ENCODE measurements around the gene KMT2B. TPM values are rescaled to one million over a fixed set of nuclear protein-coding genes. Genes with fewer than 3 reads are reported as not detected.

KMT2B gene
- total and polyA plus RNA-seq, 2 donors from 2014 or later, result 14.8 to 40.8 TPM

- Histone ChIP-seq H3K4me1 (ENCODE audit: control insufficient read depth in 2 of 3, insufficient read depth in 2 of 3, low read depth in 1 of 3, low read length in 3 of 3) (peaks cover 0 to 8% (median 0%) of the 10 kb centered on the region in 3 donors), H3K9ac (ENCODE audit: low read length in 3 of 3) (no peak within 1 kb of the TSS), H3K4me3 (ENCODE audit: low read length in 3 of 3) (no peak within 1 kb of the TSS), H3K9me3 (ENCODE audit: control insufficient read depth in 2 of 3, insufficient read depth in 1 of 3, low read length in 3 of 3) (no peaks in the 10 kb centered on the region), H3K36me3 (ENCODE audit: control insufficient read depth in 2 of 3, insufficient read depth in 3 of 3, low read length in 3 of 3) (no peaks in the 10 kb centered on the region), H3K27ac (ENCODE audit: low read depth in 2 of 2, low read length in 2 of 2) (no peak within 1 kb of the TSS), H3K27me3 (ENCODE audit: control insufficient read depth, insufficient read depth, low read length) (no peaks in the 10 kb centered on the region)
- intact Hi-C loops (cut with DNase I), result no loop called here
- peak; percentile 69 to 76 (median 70) for DNase-seq
- FAIRE-seq, result no peak
- TF ChIP-seq CTCF (IDR thresholded peaks at IDR 0.05; ENCODE audit: borderline replicate concordance, extremely low read depth, insufficient read depth), result no peak
These were observed 13.6 kb upstream of the KMT2B start, which contains the start of gene ZBTB32 for GRCh38 chr19:35704218-35704617. Gene ZBTB32 (plus strand): TSS chr19:35704558. CDS start chr19:35714627, 10,069 bp downstream.

DNA sequence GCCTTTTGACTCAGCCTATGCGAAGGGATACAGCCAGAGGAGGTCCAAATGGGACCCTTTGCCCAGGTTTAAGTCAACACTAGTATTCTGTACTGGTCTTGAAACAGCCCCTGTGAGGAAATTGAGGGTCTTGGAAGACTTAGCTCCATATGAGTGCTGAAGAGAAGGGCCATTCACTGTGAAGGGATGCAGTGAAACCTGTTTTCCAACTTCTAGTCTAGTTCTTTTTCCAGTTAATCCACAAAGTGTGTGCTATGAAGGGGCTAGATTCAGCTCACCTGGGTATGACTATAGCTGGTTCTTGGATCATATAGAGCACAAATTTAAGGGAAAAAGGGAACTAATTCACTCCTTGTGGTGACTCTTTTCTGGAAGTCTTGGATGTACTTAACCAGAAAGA is 9.4 kb upstream of the KMT2B start:
- H3K9ac ChIP-seq (ENCODE audit: low read length in 3 of 3), result no peak overlapping the region
- no peaks in the 10 kb centered on the region for H3K27me3 ChIP-seq (ENCODE audit: control insufficient read depth, insufficient read depth, low read length)
- FAIRE-seq (no peak), DNase-seq (peak in 1 of 5 donors; percentile 25)
- H3K36me3 ChIP-seq (ENCODE audit: control insufficient read depth in 2 of 3, insufficient read depth in 3 of 3, low read length in 3 of 3), result no peaks in the 10 kb centered on the region
- H3K9me3 ChIP-seq (ENCODE audit: control insufficient read depth in 2 of 3, insufficient read depth in 1 of 3, low read length in 3 of 3), result no peaks in the 10 kb centered on the region
- TF ChIP-seq CTCF (IDR thresholded peaks at IDR 0.05; ENCODE audit: borderline replicate concordance, extremely low read depth, insufficient read depth), result no peak
- intact Hi-C loops (cut with DNase I), result no loop called here
- no peaks in the 10 kb centered on the region for H3K4me1 ChIP-seq (ENCODE audit: control insufficient read depth in 2 of 3, insufficient read depth in 2 of 3, low read depth in 1 of 3, low read length in 3 of 3)
- H3K27ac ChIP-seq (ENCODE audit: low read depth in 2 of 2, low read length in 2 of 2), result no peak overlapping the region
- H3K4me3 ChIP-seq (ENCODE audit: low read length in 3 of 3), result no peak overlapping the region

DNA sequence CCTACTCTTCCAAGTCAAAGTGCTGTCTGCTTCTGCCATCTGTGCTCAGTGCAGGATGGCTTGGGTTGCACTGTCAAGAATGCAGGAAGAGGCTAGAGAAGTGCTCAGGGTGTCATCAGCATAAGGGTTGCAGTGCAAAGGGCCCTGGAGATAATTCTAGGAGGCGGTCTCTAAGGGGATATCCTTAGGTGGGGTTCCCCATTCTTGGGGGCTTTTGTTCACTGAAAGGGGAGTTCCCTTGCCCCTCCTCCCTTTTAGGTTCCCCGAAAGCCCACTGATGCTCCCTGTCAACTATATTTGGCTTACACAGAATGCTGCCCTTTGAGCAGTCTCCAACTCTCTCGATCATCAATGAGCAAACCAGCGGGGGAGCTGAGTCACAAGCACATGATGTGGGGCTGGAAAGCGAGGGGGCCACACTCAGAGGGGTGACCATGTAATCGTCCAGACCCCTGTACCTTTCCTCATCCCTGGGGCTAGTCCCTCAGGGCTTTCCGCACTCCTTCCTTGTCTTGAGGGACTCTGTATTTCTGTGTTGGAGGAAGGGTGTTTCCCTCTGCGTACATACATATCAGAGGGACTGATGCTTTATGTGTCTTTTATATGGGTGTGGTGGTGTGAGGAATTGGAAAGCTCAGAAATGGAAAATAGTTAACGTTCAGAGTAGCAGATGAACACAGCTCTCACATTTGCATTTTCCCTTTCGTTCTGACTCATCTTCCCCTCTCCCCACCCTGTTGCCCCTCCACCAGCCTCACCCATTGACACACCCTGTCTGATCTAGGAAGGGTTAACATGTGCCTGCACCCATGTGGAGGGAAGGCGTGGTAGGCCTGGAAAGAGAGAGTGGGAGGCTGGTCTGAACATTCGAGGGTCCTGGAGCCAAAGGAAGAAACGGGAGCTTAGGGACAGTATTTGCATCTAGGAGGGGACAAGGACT is 6.7 kb upstream of the KMT2B start:
- Histone ChIP-seq H3K27me3 (ENCODE audit: control insufficient read depth, insufficient read depth, low read length) (no peaks in the 10 kb centered on the region), H3K4me3 (ENCODE audit: low read length in 3 of 3) (no peak overlapping the region), H3K36me3 (ENCODE audit: control insufficient read depth in 2 of 3, insufficient read depth in 3 of 3, low read length in 3 of 3) (no peaks in the 10 kb centered on the region), H3K9me3 (ENCODE audit: control insufficient read depth in 2 of 3, insufficient read depth in 1 of 3, low read length in 3 of 3) (no peaks in the 10 kb centered on the region), H3K27ac (ENCODE audit: low read depth in 2 of 2, low read length in 2 of 2) (no peak overlapping the region), H3K9ac (ENCODE audit: low read length in 3 of 3) (no peak overlapping the region), H3K4me1 (ENCODE audit: control insufficient read depth in 2 of 3, insufficient read depth in 2 of 3, low read depth in 1 of 3, low read length in 3 of 3) (peaks cover 0 to 5% (median 0%) of the 10 kb centered on the region in 3 donors)
- intact Hi-C loops (cut with DNase I), result no loop called here
- DNase-seq, result no peak
- TF ChIP-seq CTCF (IDR thresholded peaks at IDR 0.05; ENCODE audit: borderline replicate concordance, extremely low read depth, insufficient read depth), result no peak
- FAIRE-seq, result no peak
